Mesendoderm (in vitro differentiated cells): Measurements from ENCODE around the gene WDR20.

ENCODE experiments used
- DNase-seq: peaks from one replicate; pipeline ENCODE4 v3.0.0; 2013
- H2AK5ac ChIP-seq: 2 replicates; pipeline ENCODE4 v1.6.1; 2013; ENCODE audit warnings: low read length, inconsistent platforms
- H2BK120ac ChIP-seq: 2 replicates; pipeline ENCODE4 v1.6.1; 2013; ENCODE audit warnings: low read depth, mild to moderate bottlenecking, low read length, moderate library complexity, mixed read lengths
- H2BK15ac ChIP-seq: replicated peaks from 2 replicates; pipeline ENCODE4 v1.6.1; 2013; ENCODE audit warnings: low read depth, mild to moderate bottlenecking, moderate library complexity
- H2BK5ac ChIP-seq: 2 replicates; pipeline ENCODE4 v1.6.1; 2013; ENCODE audit warnings: low read length, inconsistent platforms
- H3K18ac ChIP-seq: 2 replicates; pipeline ENCODE4 v1.6.1; 2013; ENCODE audit warnings: mild to moderate bottlenecking, low read length, mixed read lengths
- H3K23ac ChIP-seq: one replicate; pipeline ENCODE4 v1.6.1; 2013; ENCODE audit warnings: low read length
- H3K27ac ChIP-seq: 2 replicates; pipeline ENCODE4 v1.5.1; 2013; ENCODE audit warnings: low read depth, mild to moderate bottlenecking, inconsistent platforms, low read length, moderate library complexity
- H3K27me3 ChIP-seq: 2 replicates; pipeline ENCODE4 v1.6.1; 2013; ENCODE audit warnings: low read length, control low read depth, mild to moderate bottlenecking, inconsistent platforms; ENCODE audit not compliant: insufficient read depth, poor library complexity
- H3K36me3 ChIP-seq: 2 replicates; pipeline ENCODE4 v1.6.1; 2013; ENCODE audit warnings: low read length, inconsistent platforms; ENCODE audit not compliant: control insufficient read depth, insufficient read depth
- H3K4ac ChIP-seq: one replicate; pipeline ENCODE4 v1.6.1; 2013; ENCODE audit warnings: low read depth, mild to moderate bottlenecking, low read length, moderate library complexity
- H3K4me1 ChIP-seq: 2 replicates; pipeline ENCODE4 v1.6.1; 2013; ENCODE audit warnings: low read depth, low read length, inconsistent platforms; ENCODE audit not compliant: control insufficient read depth
- H3K4me2 ChIP-seq: 2 replicates; pipeline ENCODE4 v1.6.1; 2013; ENCODE audit warnings: low read length
- H3K4me3 ChIP-seq: 2 replicates; pipeline ENCODE4 v1.5.1; 2013; ENCODE audit warnings: mild to moderate bottlenecking, low read length
- H3K56ac ChIP-seq: one replicate; pipeline ENCODE4 v1.6.1; 2013; ENCODE audit warnings: low read length
- H3K79me1 ChIP-seq: 2 replicates; pipeline ENCODE4 v1.6.1; 2013; ENCODE audit warnings: low read length, inconsistent platforms
- H3K79me2 ChIP-seq: 2 replicates; pipeline ENCODE4 v1.6.1; 2013; ENCODE audit warnings: mild to moderate bottlenecking, low read length; ENCODE audit not compliant: control insufficient read depth, insufficient read depth
- H3K9ac ChIP-seq: 2 replicates; pipeline ENCODE4 v1.6.1; 2013; ENCODE audit warnings: low read length, inconsistent platforms
- H4K5ac ChIP-seq: one replicate; pipeline ENCODE4 v1.6.1; 2013; ENCODE audit warnings: low read length
- H4K8ac ChIP-seq: one replicate; pipeline ENCODE4 v1.6.1; 2013; ENCODE audit warnings: low read depth, mild to moderate bottlenecking, control low read depth, low read length, moderate library complexity
- WGBS: extraction: QIAGEN DNeasy Blood & Tissue Kit; methylation state at CpG from one replicate; pipeline ENCODE4 v1.1.7; 2013; ENCODE audit warnings: low lambda C conversion rate, missing lambda C conversion rate; ENCODE audit not compliant: insufficient coverage; ENCODE audit errors: extremely low coverage; 5-methylcytosine and 5-hydroxymethylcytosine counted together

The WDR20 gene

GRCh38 chr14:102208741-102209140 is 69.0 kb downstream of the WDR20 start:
- Histone ChIP-seq H4K8ac (no peak overlapping the region), H3K4me2 (no peak overlapping the region), H3K23ac (no peak overlapping the region), H4K5ac (no peak overlapping the region), H2BK120ac (no peak overlapping the region), H3K27me3 (no peaks in the 10 kb centered on the region), H3K56ac (no peak overlapping the region), H3K36me3 (no peaks in the 10 kb centered on the region), H3K4ac (no peak overlapping the region), H3K79me1 (peaks cover 17% of the 10 kb centered on the region), H3K4me1 (no peaks in the 10 kb centered on the region), H3K9ac (no peak overlapping the region), H3K79me2 (no peaks in the 10 kb centered on the region), H2BK15ac (no peak overlapping the region), H2BK5ac (no peak overlapping the region), H2AK5ac (no peak overlapping the region), H3K4me3 (no peak overlapping the region), H3K18ac (no peak overlapping the region), H3K27ac (no peak overlapping the region)
- no CpG with 5 or more reads among the region's 17 CpGs for WGBS
- no peak for DNase-seq

DNA sequence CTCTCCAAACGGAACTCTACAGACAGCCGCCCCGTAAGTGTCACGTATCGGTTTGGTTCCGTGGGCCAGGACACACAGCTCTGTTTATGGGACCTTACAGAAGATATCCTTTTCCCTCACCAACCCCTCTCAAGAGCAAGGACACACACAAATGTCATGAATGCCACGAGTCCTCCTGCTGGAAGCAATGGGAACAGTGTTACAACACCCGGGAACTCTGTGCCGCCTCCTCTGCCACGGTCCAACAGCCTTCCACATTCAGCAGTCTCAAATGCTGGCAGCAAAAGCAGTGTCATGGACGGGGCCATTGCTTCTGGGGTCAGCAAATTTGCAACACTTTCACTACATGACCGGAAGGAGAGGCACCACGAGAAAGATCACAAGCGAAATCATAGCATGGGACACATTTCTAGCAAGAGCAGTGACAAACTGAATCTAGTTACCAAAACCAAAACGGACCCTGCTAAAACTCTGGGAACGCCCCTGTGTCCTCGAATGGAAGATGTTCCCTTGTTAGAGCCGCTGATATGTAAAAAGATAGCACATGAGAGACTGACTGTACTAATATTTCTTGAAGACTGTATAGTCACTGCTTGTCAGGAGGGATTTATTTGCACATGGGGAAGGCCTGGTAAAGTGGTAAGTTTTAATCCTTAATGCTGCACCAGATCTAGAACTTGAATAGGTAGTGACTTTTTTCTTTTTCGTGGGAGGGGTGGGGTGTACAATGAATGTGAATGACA is 69.7 kb downstream of the WDR20 start:
- peak; percentile 75 for DNase-seq

DNA sequence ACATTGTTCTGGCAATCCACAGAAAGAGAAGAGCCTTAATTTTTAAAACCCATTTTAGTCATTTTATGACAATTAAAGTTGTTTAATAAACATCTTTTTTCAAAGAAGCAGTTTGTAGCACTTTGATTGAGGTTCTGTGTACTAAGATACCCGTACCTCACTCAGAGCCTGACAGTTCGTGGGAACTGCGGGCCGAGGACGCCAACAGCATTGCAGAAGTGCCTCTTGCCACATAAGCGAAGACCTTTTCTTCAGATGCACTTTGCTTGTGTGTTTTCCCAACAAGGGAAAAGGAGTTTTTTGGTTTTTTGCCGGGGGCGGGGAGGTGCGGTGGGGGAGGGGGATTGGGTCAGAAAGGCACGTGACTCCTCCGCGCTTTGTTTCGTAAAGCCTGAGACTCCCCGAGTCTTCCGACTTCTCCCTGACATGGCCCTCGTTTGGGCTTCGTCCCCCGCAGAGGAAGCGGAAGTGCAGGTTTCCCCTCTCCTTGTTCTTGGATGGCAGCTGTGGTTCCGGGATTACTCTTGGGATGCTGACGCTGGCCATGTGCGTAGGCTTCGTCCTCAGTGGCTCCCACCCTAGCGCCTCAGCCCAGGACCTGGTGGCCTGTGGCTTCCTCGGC is 70.8 kb downstream of the WDR20 start:
- no peak overlapping the region for H3K9ac ChIP-seq
- H3K36me3 ChIP-seq = no peaks in the 10 kb centered on the region
- no peaks in the 10 kb centered on the region for H3K27me3 ChIP-seq
- no peak overlapping the region for H4K5ac ChIP-seq
- H3K4me1 ChIP-seq = no peaks in the 10 kb centered on the region
- peaks cover 18% of the 10 kb centered on the region for H3K79me1 ChIP-seq
- no peak overlapping the region for H2BK15ac ChIP-seq
- no peak overlapping the region for H2BK120ac ChIP-seq
- no peak overlapping the region for H3K18ac ChIP-seq
- no peaks in the 10 kb centered on the region for H3K79me2 ChIP-seq
- whole genome bisulfite sequencing = no CpG with 5 or more reads among the region's 25 CpGs
- no peak overlapping the region for H3K27ac ChIP-seq
- DNase-seq = no peak
- no peak overlapping the region for H2AK5ac ChIP-seq
- no peak overlapping the region for H2BK5ac ChIP-seq
- H3K4ac ChIP-seq = no peak overlapping the region
- H4K8ac ChIP-seq = no peak overlapping the region
- H3K4me2 ChIP-seq = no peak overlapping the region
- peak overlapping the region; percentile 12 for H3K56ac ChIP-seq
- no peak overlapping the region for H3K23ac ChIP-seq
- no peak overlapping the region for H3K4me3 ChIP-seq

More for the DNA sequence above, 69.7 kb downstream of the WDR20 start:
- no peak overlapping the region for H4K8ac ChIP-seq
- no peak overlapping the region for H3K27ac ChIP-seq
- H2AK5ac ChIP-seq = no peak overlapping the region
- H3K36me3 ChIP-seq = no peaks in the 10 kb centered on the region
- H2BK120ac ChIP-seq = no peak overlapping the region
- no peak overlapping the region for H3K4ac ChIP-seq
- no peak overlapping the region for H3K4me3 ChIP-seq
- H3K56ac ChIP-seq = no peak overlapping the region
- H3K9ac ChIP-seq = no peak overlapping the region
- no peaks in the 10 kb centered on the region for H3K4me1 ChIP-seq
- no peak overlapping the region for H3K18ac ChIP-seq
- no peak overlapping the region for H2BK15ac ChIP-seq
- peaks cover 18% of the 10 kb centered on the region for H3K79me1 ChIP-seq
- H3K79me2 ChIP-seq = no peaks in the 10 kb centered on the region
- H4K5ac ChIP-seq = no peak overlapping the region
- no peak overlapping the region for H3K23ac ChIP-seq
- H3K27me3 ChIP-seq = no peaks in the 10 kb centered on the region
- H3K4me2 ChIP-seq = no peak overlapping the region
- WGBS = no CpG with 5 or more reads among the region's 19 CpGs
- H2BK5ac ChIP-seq = no peak overlapping the region

DNA sequence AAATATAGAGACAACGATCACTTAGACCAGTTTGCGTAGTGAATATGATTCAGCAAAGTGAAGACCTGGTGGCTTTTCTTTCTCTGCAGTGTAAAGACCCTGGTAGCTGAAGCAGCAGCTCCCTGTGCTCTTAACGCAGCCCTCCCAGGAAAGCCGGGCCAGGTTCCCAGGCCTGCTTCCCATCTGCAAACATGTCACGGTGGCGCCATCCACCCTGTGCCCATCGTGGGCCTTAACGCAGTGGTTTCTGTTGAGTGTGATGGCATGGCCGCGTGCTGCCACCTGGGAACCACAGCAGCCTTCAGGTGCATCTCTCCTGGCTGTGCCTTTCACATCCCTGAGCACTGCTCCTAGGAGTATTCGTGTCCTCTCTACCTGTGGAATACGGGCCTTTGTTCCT is 71.5 kb downstream of the WDR20 start:
- Histone ChIP-seq H3K4me1 (peaks cover 2% of the 10 kb centered on the region), H3K4ac (no peak overlapping the region), H2BK5ac (no peak overlapping the region), H2BK120ac (no peak overlapping the region), H3K27ac (no peak overlapping the region), H3K9ac (no peak overlapping the region), H3K79me1 (peaks cover 18% of the 10 kb centered on the region), H3K27me3 (no peaks in the 10 kb centered on the region), H3K4me3 (no peak overlapping the region), H4K5ac (no peak overlapping the region), H3K4me2 (no peak overlapping the region), H3K18ac (no peak overlapping the region), H2BK15ac (no peak overlapping the region), H4K8ac (no peak overlapping the region), H3K23ac (peak overlapping the region; percentile 48), H3K79me2 (no peaks in the 10 kb centered on the region), H3K56ac (no peak overlapping the region), H3K36me3 (no peaks in the 10 kb centered on the region), H2AK5ac (no peak overlapping the region)
- DNase-seq = no peak
- WGBS = no CpG with 5 or more reads among the region's 12 CpGs

GRCh38 chr14:102212356-102212755 is 72.7 kb downstream of the WDR20 start:
- no peak overlapping the region for H3K23ac ChIP-seq
- H4K5ac ChIP-seq = no peak overlapping the region
- no peak overlapping the region for H3K4me2 ChIP-seq
- H2BK15ac ChIP-seq = no peak overlapping the region
- H3K9ac ChIP-seq = no peak overlapping the region
- H4K8ac ChIP-seq = no peak overlapping the region
- no peak overlapping the region for H3K4ac ChIP-seq
- H3K4me1 ChIP-seq = peaks cover 2% of the 10 kb centered on the region
- H2AK5ac ChIP-seq = no peak overlapping the region
- no peak overlapping the region for H2BK5ac ChIP-seq
- H3K79me1 ChIP-seq = peaks cover 18% of the 10 kb centered on the region
- H3K18ac ChIP-seq = no peak overlapping the region
- no peaks in the 10 kb centered on the region for H3K79me2 ChIP-seq
- no peaks in the 10 kb centered on the region for H3K36me3 ChIP-seq
- H3K27ac ChIP-seq = no peak overlapping the region
- H2BK120ac ChIP-seq = no peak overlapping the region
- H3K27me3 ChIP-seq = no peaks in the 10 kb centered on the region
- DNase-seq = no peak
- no peak overlapping the region for H3K4me3 ChIP-seq
- WGBS = no CpG with 5 or more reads among the region's 8 CpGs
- H3K56ac ChIP-seq = no peak overlapping the region
